ENCODE data around the gene EIPR1.
A peak's percentile ranks its signal among the peaks of the same experiment; 100 is the strongest.
"Not testable (repeated sequence)": the region's sequence is repeated elsewhere in the genome, so short reads cannot be mapped to it uniquely, and the experiment has no call there.

Gene EIPR1

DNA sequence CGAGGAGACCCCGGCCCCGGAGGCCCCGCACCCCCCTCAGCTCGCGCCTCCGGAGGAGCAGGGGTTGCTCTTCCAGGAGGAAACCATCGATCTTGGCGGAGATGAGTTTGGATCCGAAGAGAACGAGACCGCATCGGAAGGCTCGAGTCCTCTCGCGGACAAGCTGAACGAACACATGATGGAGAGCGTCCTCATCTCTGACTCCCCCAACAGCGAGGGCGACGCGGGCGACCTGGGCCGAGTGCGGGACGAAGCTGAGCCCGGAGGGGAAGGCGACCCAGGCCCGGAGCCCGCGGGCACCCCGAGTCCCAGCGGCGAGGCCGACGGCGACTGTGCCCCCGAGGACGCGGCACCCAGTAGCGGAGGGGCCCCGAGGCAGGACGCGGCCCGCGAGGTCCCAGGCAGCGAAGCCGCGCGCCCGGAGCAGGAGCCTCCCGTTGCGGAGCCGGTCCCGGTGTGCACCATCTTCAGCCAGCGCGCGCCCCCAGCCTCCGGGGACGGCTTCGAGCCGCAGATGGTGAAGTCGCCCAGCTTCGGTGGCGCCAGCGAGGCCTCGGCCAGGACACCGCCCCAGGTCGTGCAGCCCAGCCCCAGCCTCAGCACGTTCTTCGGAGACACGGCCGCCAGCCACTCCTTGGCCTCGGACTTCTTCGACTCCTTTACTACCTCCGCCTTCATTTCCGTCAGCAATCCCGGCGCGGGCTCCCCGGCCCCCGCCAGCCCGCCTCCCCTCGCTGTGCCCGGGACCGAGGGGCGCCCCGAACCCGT, 10.2 kb upstream of the EIPR1 start:
- H3K4me3 Mint-ChIP-seq = no peak overlapping the region
- peaks cover 49% of the 10 kb centered on the region for H3K36me3 Mint-ChIP-seq
- H3K27ac Mint-ChIP-seq = no peak overlapping the region
- H3K4me1 Mint-ChIP-seq = peaks cover 12% of the 10 kb centered on the region
- H3K27me3 Mint-ChIP-seq = no peaks in the 10 kb centered on the region
- H3K9me3 Mint-ChIP-seq = no peaks in the 10 kb centered on the region
- peak; percentile 48 for ATAC-seq

DNA sequence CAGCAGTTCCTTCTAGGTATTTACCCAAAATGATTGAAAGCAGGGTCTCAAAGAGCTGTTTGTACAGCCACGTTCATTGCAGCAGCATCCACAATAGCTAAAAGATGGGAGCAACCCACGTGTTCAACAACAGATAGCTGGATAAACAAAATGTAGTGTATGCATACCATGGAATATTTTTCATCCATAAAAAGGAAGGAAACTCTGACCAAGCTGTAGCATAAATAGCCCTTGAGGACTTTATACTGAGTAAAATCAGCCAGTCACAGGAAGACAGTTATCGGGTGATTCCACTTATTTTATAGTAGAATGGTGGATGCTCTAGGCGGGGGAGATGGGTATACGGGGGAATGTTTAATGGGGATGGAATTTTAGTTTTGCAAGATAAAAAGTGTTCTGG, 9.4 kb upstream of the EIPR1 start:
- Mint-ChIP-seq H3K4me1 (peaks cover 10% of the 10 kb centered on the region), H3K27ac (no peak overlapping the region), H3K9me3 (no peaks in the 10 kb centered on the region), H3K4me3 (no peak overlapping the region), H3K36me3 (peaks cover 45% of the 10 kb centered on the region), H3K27me3 (no peaks in the 10 kb centered on the region)
- ATAC-seq = no peak

DNA sequence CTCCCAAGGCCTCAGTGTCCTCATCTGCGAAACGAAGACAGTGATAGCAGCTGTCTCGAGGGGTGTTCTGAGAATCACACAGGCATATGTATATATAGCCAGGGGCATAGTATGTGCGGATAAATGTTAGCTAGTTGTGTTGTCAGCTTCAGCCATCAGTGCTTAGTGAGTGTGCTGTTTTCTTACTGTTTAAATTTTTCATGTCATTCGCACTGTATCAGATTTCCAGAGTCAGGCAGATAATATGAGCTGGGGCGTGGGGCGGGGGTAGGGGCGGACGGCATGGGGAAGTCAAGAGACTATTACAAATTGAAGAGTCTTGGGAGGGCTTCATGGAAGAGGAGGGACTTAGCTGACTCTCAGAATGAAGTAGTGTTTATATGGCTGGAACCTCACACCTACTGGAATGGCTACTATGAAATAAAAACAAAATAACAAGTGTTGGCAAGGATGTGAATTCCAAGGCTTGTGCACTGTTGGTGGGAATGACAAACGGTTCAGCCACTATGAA, 8.9 kb upstream of the EIPR1 start:
- no peaks in the 10 kb centered on the region for H3K27me3 Mint-ChIP-seq
- peaks cover 9% of the 10 kb centered on the region for H3K4me1 Mint-ChIP-seq
- H3K9me3 Mint-ChIP-seq = no peaks in the 10 kb centered on the region
- H3K4me3 Mint-ChIP-seq = no peak overlapping the region
- H3K36me3 Mint-ChIP-seq = peaks cover 45% of the 10 kb centered on the region
- no peak for ATAC-seq
- no peak overlapping the region for H3K27ac Mint-ChIP-seq

DNA sequence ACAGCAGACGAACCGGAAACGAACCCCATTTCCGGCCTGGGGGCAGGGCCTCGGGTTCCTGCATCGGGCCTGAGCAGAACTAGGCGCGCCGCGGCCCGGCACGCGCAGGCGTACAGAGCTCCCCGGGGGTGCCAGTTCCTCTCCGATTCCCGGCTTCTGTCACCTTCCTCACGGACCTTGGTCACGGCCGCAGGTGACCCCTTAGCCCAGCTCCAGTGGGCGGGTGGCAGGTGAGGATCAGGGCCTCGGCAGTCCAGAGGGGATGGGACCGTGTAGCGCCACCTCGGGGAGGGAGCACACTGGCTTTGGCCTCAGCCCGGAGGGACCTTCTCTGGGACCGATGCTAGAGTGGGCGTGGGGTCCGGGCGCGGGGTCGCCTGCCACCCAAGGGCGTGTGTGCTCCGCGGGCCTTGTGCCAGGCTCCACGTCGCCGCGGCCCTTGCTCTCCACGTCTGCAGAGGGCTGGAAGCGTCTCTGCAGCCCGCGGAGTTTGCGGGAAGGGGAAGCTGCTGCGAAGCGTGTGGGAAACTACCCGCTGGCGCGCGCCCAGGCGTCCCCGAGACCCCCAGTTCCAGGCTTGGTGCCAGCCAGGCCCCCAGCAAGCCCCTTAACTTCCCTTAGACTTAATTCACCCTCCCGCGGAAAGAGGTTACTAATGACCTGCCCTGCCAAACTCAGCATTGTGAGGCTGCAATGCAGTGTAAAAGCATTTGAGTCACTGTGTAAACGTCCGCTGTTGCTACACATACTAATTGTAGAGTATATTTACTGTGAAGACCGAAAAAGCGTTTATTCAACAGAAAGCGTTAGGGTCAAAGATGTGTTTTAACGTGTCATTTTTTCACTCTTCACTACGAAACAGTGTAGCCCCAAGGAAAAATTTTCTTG, 2.3 kb upstream of the EIPR1 start, which contains the start of gene TRAPPC12:
Gene TRAPPC12, plus strand, starts transcription at position 48 of the 888 bp plus-strand sequence. CDS start 7,930 bp downstream, outside the sequence.
- peak; percentile 91 for ATAC-seq
- peak within 1 kb of the TSS; percentile 99 for H3K27ac Mint-ChIP-seq
- no peaks in the 10 kb centered on the region for H3K27me3 Mint-ChIP-seq
- H3K36me3 Mint-ChIP-seq = peaks cover 14% of the 10 kb centered on the region
- H3K4me3 Mint-ChIP-seq = peak within 1 kb of the TSS; percentile 91
- H3K9me3 Mint-ChIP-seq = peaks cover 3% of the 10 kb centered on the region
- peaks cover 50% of the 10 kb centered on the region for H3K4me1 Mint-ChIP-seq

DNA sequence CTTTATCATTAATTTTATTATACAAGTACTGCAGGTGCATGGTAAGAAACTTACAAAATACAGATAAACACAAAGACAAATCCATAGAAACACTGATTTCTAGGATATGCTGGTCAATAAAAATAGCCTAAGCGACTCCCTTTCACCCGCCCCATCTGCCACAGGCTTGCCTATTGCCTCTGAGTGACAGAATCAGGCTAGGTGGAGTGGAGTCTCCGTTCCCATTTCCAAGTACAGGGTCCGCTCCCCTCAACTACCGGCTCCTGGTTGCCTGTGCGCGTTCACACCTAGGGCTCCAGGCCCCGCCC, 1.7 kb upstream of the EIPR1 start:
- peaks cover 3% of the 10 kb centered on the region for H3K9me3 Mint-ChIP-seq
- H3K4me1 Mint-ChIP-seq = peaks cover 50% of the 10 kb centered on the region
- H3K36me3 Mint-ChIP-seq = peaks cover 14% of the 10 kb centered on the region
- peak overlapping the region; percentile 99 for H3K27ac Mint-ChIP-seq
- ATAC-seq = no peak
- H3K27me3 Mint-ChIP-seq = no peaks in the 10 kb centered on the region
- peak overlapping the region; percentile 91 for H3K4me3 Mint-ChIP-seq

DNA sequence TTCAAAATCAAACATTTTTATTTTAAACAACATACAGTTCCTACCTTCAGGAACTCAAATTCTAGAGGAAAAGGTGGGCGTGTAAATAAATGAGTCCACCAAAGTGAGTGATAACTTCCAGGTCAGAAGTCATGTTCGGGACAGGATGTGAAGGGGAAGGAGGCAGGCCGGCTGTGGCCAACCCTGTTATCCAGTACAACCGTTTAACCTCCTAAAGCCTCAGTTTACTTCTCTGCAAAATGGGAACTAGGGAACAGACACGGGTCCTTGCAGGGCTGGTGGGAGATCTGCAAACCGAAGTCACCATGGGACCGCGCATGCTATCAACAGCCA, 373 bp downstream of the EIPR1 start:
- no peaks in the 10 kb centered on the region for H3K27me3 Mint-ChIP-seq
- ATAC-seq = peak; percentile 45
- H3K27ac Mint-ChIP-seq = peak overlapping the region; percentile 99
- H3K4me3 Mint-ChIP-seq = peak overlapping the region; percentile 91
- H3K36me3 Mint-ChIP-seq = peaks cover 10% of the 10 kb centered on the region
- peaks cover 50% of the 10 kb centered on the region for H3K4me1 Mint-ChIP-seq
- peaks cover 3% of the 10 kb centered on the region for H3K9me3 Mint-ChIP-seq

DNA sequence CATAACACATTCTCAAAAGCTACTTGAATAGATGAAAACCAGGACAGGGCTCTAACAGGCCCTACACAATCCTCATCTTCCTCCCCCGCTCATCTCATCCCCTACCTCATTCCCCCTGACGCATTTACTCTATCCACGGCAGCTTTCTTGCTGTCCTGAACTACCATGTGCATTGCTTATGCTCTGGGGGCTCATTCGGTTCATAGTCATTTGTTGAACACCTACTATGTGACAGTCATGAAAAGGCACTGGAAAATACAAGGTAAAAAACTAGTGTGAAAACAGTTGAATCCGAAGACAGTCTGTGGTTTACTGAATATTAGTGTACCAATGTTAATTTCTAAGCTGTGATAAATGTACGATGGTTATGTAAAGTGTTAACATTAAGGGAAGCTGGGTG, 797 bp downstream of the EIPR1 start:
- no peak for ATAC-seq
- Mint-ChIP-seq H3K36me3 (peaks cover 9% of the 10 kb centered on the region), H3K27ac (peak overlapping the region; percentile 99), H3K4me1 (peaks cover 49% of the 10 kb centered on the region), H3K4me3 (peak overlapping the region; percentile 91), H3K9me3 (peaks cover 3% of the 10 kb centered on the region), H3K27me3 (no peaks in the 10 kb centered on the region)

DNA sequence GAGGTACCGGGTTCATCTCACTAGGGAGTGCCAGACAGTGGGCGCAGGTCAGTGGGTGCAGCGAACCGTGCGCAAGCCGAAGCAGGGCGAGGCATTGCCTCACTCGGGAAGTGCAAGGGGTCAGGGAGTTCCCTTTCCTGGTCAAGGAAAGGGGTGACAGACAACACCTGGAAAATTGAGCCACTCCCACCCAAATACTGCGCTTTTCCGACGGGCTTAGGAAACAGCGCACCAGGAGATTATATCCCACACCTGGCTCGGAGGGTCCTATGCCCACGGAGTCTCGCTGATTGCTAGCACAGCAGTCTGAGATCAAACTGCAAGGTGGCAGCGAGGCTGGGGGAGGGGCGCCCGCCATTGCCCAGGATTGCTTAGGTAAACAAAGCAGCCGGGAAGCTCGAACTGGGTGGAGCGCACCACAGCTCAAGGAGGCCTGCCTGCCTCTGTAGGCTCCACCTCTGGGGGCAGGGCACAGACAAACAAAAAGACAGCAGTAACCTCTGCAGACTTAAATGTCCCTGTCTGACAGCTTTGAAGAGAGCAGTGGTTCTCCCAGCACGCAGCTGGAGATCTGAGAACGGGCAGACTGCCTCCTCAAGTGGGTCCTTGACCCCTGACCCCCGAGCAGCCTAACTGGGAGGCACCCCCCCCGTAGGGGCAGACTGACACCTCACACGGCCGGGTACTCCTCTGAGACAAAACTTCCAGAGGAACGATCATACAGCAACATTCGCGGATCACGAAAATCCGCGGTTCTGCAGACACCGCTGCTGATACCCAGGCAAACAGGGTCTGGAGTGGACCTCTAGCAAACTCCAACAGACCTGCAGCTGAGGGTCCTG, 8.1 kb downstream of the EIPR1 start:
- not testable (repeated sequence) for ATAC-seq, H3K4me3 Mint-ChIP-seq, H3K27me3 Mint-ChIP-seq, H3K27ac Mint-ChIP-seq, H3K4me1 Mint-ChIP-seq, H3K9me3 Mint-ChIP-seq
- peaks cover 21% of the 10 kb centered on the region for H3K36me3 Mint-ChIP-seq

DNA sequence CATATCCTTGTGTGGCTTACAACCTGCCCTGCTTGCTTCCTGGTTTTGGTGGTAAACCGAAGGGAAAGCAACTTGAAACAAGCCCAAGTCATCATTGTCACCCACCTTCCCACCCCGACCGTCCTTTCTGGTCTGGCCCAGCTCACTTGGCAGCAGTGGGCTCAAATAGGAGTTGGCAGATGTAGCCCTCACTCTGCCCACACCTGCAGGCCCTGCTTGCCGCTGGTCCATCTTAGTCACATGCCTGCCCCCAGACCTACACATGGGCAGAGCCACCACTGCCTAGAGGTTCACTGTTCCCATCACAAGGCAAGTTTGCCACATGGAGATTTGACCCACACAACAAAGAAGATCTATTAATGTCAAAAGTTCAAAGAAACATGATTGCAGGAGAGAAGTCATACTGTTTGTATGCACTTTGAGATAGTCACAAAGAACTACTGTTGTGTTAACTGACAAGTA, 9.3 kb downstream of the EIPR1 start:
- H3K9me3 Mint-ChIP-seq = no peaks in the 10 kb centered on the region
- peaks cover 27% of the 10 kb centered on the region for H3K36me3 Mint-ChIP-seq
- no peak for ATAC-seq
- H3K27ac Mint-ChIP-seq = no peak overlapping the region
- no peak overlapping the region for H3K4me3 Mint-ChIP-seq
- H3K27me3 Mint-ChIP-seq = no peaks in the 10 kb centered on the region
- H3K4me1 Mint-ChIP-seq = peaks cover 11% of the 10 kb centered on the region

DNA sequence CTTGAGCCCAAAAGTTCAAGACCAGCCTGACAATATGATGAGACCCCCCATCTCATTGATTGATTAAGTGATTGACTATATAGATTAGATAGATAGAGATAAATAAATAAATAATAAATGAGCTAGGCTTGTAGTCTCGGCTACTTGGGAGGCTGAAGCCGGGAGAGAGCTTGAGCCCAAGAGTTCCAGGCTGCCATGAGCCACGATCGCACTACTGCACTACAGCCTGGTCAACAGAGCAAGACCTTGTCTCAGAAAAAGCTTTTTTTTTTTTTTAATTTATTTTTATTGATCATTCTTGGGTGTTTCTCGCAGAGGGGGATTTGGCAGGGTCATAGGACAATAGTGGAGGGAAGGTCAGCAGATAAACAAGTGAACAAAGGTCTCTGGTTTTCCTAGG, 12.4 kb downstream of the EIPR1 start:
- peaks cover 32% of the 10 kb centered on the region for H3K36me3 Mint-ChIP-seq
- H3K27me3 Mint-ChIP-seq = no peaks in the 10 kb centered on the region
- H3K27ac Mint-ChIP-seq = no peak overlapping the region
- H3K4me1 Mint-ChIP-seq = peaks cover 41% of the 10 kb centered on the region
- no peak overlapping the region for H3K4me3 Mint-ChIP-seq
- ATAC-seq = no peak
- H3K9me3 Mint-ChIP-seq = no peaks in the 10 kb centered on the region

DNA sequence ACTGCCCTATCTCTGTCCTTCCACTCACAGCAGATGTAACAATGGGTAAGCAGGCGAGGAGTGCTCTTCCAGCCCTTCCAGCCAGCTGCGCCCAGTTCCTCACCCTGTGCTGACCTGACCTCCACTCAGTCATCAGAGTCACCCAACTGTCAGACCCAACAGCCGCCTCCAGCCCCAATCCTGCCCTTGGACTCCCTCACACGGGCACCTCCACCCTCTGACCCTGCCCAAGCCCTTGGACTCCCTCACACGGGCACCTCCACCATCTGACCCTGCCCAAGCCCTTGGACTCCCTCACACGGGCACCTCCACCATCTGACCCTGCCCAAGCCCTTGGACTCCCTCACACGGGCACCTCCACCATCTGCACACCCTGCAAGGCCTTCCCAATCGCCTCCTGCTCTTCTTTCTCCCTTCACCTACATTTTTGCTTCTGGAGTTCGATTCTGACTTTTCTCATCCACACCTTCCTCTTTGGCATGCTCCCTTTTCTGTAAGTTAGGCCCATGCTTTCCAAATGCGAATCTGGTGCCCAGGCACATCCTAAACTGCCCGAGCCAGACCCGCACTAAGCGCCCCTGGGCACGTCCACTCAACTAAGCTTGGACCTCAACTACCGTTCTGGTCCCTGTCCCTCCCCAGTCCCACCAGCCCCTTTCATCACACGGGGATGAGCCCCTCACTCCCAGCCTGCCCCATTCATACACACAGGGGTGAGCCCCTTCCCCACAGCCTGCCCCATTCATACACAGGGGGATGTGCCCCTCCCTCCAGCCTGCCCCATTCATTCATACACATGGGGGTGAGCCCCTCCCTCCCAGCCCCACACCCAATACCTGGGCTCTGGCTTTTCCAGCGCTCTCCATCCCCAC, 15.9 kb downstream of the EIPR1 start:
- ATAC-seq = no peak
- Mint-ChIP-seq H3K27ac (no peak overlapping the region), H3K4me1 (peaks cover 56% of the 10 kb centered on the region), H3K9me3 (no peaks in the 10 kb centered on the region), H3K27me3 (no peaks in the 10 kb centered on the region), H3K36me3 (peaks cover 23% of the 10 kb centered on the region), H3K4me3 (no peak overlapping the region)

DNA sequence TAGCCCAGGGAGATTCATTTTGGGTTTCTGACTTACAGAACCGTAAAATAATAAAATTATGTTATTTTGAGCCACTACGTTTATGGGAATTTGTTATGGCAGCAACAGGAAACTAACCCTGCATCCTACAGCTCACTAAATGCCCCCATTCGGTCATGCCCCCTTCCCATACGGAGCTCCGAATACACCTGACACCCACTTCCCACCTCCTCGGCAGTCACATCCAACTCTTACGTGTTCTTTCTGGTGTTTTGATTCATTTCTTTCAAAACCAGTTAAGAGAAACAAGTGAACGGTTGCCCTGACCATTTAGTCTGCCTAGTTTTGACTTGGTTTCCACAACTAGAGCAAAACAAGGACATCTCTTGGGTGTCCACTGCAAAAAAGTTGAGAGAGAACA, 19.7 kb downstream of the EIPR1 start:
- no peak overlapping the region for H3K4me3 Mint-ChIP-seq
- no peak for ATAC-seq
- peaks cover 23% of the 10 kb centered on the region for H3K36me3 Mint-ChIP-seq
- no peaks in the 10 kb centered on the region for H3K27me3 Mint-ChIP-seq
- peaks cover 42% of the 10 kb centered on the region for H3K4me1 Mint-ChIP-seq
- H3K9me3 Mint-ChIP-seq = no peaks in the 10 kb centered on the region
- H3K27ac Mint-ChIP-seq = peak overlapping the region; percentile 69

DNA sequence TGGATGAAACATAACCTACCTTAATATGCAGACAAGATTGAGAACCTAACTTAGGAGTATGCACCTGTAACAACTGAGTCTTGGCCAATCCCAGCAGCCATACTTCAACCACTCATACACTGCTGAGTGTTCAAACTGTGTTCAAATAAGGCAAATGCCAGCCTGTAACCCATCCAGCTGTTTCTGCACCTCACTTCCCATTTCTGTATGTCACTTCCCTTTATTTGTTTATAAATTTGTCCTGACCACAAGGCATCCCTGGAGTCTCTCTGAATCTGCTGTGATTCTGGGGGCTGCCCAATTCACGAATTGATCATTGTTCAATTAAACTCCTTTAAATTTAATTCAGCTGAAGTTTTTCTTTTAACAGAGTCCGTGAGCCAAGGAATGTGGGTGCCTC, 20.2 kb downstream of the EIPR1 start:
- ATAC-seq, H3K27me3 Mint-ChIP-seq, H3K4me3 Mint-ChIP-seq, H3K9me3 Mint-ChIP-seq: not testable (repeated sequence)
- H3K36me3 Mint-ChIP-seq = peaks cover 26% of the 10 kb centered on the region
- peaks cover 37% of the 10 kb centered on the region for H3K4me1 Mint-ChIP-seq
- H3K27ac Mint-ChIP-seq = peak overlapping the region; percentile 69

DNA sequence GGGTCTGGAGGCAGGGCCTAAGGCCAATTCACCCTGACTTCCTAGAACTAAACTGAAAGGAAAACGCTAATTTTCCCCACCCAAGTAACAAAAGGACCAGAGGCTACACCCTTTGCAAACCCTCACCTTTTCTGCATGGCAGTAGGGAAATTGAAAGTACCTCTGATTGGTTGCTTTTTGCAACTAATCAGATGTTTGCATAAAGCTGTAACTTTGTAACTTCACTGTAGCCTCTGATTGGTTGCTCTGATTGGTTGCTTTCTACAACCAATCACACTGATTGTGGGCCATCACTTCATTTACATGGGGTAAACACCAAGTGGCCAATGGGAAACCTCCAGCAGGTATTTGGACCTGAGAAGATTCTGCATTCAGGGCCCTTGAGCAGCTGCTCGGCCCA, 20.8 kb downstream of the EIPR1 start:
- peaks cover 30% of the 10 kb centered on the region for H3K36me3 Mint-ChIP-seq

More for the DNA sequence above, 20.8 kb downstream of the EIPR1 start:
- peaks cover 4% of the 10 kb centered on the region for H3K9me3 Mint-ChIP-seq
- ATAC-seq = no peak
- H3K4me3 Mint-ChIP-seq = no peak overlapping the region
- H3K27ac Mint-ChIP-seq = peak overlapping the region; percentile 69
- no peaks in the 10 kb centered on the region for H3K27me3 Mint-ChIP-seq
- H3K4me1 Mint-ChIP-seq = peaks cover 30% of the 10 kb centered on the region

All from stimulated activated memory B cell treated with anti-CD40 and anti-IgM and Interleukin-4, amounts not matched to agents 10 μg/mL and 1 μg/mL and 100 μg/mL, for 72 hours (primary cell).